Measurements from ENCODE around the gene CLIP1.
"Not testable (repeated sequence)": the region's sequence is repeated elsewhere in the genome, so short reads cannot be mapped to it uniquely, and the experiment has no call there.

Gene CLIP1

DNA sequence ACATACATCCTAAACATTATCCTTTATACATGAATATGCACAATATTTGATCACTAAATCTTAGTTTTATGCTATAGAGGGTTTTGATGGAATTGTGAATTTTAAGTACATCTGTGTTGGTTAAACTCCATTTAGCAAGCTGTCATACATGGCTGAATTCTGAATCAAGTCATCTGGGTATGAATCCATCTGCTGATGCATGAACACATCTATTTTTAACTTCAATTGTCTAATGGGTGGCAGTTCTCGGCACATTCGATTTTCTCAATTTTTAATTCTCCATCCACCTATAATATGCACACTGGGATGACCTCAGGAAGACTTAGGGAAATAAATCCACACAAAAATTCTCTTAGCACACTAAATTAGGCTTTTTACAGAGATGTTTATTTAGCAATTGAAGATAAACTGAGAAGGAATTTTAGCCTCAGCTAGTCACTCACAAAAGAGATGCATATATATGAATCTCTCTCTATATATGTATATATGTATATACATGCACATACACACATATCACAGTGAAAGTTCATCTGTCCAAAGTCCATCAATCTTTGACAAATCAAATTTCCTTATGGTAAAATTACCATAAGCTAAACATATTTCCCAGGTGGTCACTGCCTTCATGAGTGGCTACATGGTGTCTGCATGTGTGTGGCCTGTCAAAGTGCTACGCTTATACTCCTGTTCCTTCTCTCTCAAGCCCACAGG, 111.7 kb downstream of the CLIP1 start:
- no peak for DNase-seq (ENCODE audit: low read depth)

DNA sequence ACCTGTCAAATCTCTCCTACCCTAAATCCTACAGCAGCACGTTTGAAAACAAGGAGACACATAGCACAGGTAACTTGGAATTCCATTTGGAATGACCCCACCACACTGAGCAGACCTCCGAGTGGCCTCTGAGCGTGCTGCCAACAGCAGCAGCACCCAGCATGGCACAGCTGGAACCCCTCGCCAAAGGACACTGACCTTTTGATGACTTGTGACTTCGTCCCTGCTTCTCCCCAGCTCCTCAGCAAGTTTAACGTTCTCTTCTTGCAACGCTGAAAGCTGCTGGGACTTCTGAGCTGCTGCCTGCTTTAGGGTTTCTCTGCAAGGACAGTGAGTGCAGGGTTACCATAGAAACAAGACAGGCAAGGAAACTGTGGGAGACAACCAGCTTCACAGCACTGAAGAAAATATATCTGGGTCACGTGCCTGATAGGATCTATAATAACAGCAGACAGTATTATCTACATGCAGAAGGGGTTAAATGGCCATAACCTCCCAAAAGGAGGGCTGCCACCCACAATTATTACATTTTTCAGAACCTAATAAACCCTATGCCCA, 112.8 kb downstream of the CLIP1 start:
- DNase-seq (ENCODE audit: low read depth), result no peak

DNA sequence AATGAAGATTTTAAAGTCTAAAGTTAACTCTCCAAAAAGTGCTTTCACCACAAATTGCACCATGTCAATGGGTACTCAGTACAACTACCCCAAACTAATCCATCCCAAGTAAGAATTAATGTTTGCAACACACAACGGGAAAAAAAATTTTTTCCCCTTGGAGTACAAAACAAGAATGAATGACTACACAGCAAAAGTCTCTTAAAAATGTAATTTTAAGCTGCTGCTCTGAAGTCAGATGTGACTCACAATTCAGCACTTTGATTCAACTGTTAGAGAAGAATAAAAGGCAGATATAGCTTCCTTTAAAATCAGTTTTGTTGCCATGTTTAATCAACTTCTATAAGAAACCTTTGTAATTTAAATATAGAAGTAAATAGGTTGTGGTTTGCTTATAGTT, 113.7 kb downstream of the CLIP1 start:
- DNase-seq (ENCODE audit: low read depth), result peak; percentile 42

DNA sequence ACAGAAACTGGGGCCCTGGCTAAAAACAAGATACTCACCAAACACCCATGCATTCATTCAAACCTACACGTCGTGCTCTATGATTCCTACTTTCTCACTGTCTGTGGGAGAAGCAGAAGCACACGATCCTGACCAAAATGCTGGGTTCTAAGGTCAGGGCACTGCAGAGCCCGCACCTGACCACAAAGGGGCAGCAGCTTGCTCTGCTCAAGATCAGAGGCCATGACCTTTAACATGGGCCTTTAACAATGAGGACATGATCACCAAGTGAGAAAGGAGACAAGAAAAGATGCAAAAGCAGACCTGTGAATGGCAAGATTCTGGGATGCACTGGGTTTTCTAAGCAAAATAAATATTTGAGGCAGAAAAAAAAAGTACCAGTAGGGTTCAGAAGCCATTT, 116.1 kb downstream of the CLIP1 start:
- DNase-seq (ENCODE audit: low read depth), result no peak

DNA sequence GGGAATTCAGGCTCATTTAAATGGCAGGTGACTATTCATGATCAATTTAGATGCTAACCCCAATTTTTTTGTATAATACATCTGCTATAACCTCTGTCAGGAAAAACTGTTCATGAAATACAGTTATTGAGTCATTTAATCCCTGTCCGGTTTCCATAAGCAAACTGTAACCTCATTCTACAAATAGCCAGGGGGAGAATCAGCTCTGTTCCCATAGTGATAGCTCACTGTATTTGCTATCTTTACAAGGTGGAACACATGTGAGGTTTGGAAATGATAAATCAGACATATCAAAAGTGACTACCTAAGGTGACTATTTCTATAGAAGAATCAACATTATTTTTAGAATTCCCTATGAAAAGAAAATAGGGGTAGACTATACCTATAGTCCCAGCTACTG, 117.5 kb downstream of the CLIP1 start:
- DNase-seq (ENCODE audit: low read depth), result no peak

DNA sequence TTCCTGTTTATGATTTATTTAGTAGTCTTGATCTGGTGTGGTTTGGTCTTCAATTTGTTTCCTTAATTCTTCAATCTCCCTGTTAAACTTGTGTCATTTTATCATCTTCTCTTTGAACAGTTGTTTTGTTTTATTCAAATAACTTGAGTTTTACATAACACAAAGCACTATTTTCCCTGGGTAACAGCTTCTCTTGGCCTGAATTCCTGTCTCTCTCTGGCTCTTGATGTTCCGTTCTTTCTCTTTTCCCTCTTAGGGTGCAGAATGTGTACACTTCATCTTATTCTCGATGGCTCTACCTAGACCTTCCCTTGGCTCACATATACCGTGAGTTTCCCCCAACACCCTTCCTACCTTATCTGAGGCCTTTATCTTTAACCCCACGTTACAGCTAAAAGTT, 119.4 kb downstream of the CLIP1 start:
- no peak for DNase-seq (ENCODE audit: low read depth)

DNA sequence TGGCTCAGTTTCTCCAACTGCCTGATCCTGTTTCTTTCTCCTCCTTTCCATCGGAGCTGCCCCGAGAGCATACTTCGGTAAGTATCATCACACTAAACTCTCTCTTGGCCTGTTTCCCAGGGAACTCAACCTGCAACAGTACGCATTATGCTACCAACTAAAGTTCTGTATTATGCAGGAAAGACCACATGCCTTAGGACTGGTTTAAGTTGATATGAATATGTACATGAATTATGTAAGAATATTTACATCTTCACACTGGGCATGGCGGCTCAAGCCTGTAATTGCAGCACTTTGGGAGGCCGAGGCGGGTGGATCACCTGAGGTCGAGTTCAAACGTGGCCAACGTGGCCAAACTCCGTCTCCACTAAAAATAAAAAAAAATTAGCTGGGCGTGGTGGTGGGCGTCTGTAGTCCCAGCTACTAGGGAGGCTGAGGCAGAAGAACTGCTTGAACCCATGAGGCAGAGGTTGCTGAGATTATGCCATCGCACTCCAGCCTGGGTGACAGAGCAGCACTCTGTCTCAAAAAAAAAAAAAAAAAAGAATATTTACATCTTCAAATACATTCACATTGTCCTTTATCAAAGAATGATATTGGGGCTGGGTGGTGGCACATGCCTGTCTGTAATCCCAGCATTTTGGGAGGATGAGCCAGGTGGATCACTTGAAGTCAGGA, 124.3 kb downstream of the CLIP1 start:
- no peak for DNase-seq (ENCODE audit: low read depth)

DNA sequence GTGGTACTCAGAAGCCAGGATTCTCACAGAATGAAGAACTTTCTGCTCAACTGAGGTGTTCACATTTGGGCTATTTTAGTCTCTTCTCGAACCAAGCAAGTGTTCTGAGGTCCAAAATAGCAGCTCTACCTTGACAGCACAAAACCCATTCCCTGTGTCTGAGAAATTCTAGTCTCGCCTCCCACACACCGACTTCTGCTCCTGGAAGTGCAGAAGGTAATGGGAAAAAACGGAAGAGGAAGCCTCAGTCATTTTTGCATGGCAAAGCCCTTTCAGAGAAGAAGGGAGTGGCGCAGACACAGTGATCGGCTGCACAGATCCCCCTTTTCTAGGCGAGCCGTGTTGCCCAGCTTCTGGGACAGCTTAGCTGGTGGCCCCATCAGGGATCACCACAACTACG, 125.0 kb downstream of the CLIP1 start:
- DNase-seq (ENCODE audit: low read depth), result no peak

DNA sequence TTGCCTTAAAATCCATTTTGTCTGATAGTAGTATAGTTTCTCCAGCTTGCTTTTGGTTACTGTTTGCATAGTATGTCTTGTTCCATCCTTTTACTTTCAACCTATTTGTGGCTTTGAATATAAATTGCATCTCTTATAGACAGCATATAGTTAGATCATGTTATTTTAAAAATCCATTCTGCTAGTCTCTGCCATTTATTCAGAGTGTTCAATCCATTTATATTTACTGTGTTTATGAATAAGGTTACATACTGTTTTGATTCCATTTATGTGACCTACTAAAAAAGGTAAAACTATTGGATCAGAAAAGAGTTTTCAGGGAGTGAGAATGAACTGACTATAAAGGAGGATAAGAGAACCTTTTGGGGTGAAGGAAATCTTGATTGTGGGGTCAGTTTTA, 126.6 kb downstream of the CLIP1 start:
- no peak for DNase-seq (ENCODE audit: low read depth)

DNA sequence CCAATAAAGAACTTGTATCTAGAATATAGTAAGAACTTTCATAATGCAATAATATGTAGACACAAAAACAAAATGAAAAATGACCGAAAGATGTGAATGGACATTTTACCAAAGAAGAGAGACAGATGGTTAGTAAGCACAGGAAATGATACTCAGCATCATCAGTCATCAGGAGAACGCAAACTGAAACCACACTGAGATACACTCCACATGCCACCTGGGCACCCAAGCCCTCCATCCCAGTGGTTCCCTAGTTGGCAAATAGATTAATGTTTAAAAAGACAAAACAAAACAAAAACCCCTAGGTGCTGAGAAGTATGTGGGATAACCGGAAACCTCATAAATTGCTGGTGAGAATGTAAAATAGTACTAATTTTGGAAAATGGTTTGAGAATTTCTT, 129.4 kb downstream of the CLIP1 start:
- DNase-seq (ENCODE audit: low read depth), result no peak

DNA sequence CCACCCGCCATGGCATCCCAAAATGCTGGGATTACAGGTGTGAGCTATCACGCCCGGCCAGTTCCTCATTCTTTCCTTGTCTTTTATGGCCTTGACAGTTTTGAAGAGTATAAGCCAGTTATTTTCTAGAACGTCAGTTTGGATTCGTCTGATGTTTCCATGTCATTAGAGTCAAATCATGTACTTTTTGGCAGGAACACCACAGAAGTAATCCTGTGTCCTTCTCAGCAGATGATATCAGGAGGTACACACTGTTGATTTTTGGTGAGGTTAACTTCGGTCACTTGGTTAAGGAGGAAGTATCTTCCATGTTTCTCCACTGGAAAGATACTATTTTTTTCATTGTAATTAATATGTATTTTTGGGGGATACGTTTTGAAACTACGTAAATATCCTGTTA, 131.0 kb downstream of the CLIP1 start:
- no peak for DNase-seq (ENCODE audit: low read depth)

DNA sequence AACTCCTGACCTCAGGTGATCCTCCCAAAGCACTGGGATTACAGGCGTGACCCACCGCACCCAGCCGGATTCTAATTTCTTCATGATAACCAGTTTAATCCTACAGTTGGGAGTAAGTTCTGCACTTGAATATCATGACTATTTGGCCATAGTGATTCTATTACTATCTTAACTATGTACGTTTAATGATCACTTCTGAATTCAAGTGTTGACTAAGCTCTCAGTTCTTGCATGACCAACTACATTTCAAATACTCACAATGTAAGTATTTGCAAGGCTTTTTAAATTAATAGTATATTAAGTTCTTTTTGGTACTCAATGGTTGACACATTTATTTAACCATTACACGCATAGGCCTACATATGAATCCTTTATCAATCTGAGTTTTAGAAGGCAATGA, 138.8 kb downstream of the CLIP1 start:
- DNase-seq (ENCODE audit: low read depth), result no peak

DNA sequence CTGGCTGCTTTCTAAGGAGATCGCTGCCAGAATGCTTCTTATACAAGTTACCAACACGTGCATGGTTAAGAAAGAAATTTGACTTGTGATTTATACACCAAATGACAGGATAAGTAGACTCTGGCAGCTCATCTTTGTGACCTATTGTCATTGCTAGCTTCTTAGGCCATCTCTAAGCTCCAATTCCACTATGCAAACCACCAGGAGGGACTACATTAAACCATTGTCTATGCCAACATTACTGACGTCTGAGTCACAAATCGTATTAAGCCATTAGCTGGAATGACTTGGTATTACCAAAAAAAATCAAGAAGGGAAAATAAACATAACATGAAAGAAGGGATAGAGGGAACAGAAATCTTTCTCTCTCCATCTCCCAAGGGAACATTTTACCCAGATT, 140.4 kb downstream of the CLIP1 start:
- DNase-seq (ENCODE audit: low read depth), result peak; percentile 67

DNA sequence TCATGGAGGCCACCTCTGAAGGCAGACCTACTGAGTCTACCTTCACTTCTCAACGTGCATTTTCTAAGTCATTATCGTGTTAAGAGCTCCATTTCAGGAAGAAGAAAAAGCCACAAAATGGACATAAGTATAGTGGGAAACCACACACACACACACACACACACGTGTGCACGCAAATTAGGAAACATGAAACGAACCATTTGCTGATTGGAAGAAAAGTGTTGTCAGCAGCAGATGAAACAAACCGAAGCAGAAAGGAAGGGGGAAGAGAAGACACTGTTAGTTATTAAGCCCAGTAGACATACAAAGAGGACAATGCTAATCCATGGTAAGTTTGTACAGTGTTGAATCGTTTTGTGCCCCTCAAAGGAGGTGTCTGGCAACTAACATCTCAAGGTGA, 146.2 kb downstream of the CLIP1 start:
- no peak for DNase-seq (ENCODE audit: low read depth)

DNA sequence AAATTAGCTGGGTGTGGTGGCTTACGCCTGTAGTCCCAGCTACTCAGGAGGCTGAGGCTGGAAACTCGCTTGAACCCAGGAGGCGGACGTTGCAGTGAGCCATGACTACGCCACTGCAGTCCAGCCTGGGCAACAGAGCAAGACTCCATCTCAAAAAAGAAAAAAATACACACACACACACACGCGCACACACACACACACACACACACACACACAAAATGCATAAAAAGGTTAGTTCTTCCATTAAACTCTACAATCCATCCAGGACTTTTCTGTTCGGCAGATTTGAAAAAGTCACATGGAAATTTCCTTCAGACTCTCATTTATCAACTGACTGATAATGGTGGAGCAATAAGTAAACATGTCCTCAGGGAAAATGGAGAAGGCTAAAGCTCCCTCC, 147.0 kb downstream of the CLIP1 start:
- DNase-seq (ENCODE audit: low read depth), result no peak

DNA sequence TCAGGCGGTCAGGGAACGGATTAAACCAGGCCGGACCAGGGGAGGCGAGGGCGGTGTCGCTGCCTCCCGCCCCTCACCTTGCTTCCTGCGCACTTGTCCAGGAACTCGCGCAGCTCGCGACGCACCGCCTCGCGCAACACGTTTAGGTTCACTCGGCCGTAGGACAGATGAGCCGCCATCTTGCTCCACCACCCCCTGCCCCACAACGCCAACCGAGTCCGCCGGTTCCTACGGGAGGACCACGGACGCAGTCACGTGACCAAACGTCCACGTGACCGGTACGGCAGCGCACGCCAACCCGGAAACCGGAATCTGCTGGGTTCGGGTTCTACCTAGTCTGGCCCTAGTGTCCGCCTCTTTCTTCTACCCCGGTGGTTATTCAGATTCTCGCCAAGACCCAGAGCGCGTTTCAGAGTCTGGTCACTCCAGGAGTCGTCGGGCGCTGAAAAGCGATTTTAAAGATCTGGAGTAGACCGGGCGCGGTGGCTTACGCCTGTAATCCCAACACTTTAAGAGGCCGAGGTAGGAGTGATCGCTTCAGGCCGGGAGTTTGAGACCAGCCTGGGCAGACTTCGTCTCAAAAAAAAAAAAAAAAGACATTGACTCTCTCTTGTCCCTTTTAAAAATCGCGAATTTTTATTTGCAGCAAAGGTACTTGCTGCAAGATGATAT, 156.1 kb downstream of the CLIP1 start, which contains the start of gene VPS33A:
Gene VPS33A, minus strand, starts transcription at position 265 of the 672 bp plus-strand sequence. Its CDS starts 86 bp downstream, at position 179.
- peak; percentile 86 for DNase-seq (ENCODE audit: low read depth)

DNA sequence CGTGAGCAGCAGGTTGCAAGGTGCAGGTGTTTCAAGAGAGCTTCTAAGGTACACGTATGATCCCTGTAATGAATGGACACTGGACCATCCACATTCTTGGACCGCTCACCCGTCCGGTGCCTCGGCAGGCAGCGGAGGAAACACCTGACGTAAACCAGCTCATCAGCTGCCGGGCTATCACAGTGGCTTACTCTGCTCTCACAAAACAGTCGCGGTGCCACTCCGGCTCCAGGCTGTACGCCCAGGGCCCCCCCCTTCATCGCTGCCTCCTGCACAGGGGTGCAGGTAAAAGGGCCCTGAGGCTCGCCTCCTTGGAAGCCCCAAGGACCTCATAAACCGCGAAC, 156.6 kb downstream of the CLIP1 start:
- DNase-seq (ENCODE audit: low read depth), result no peak

DNA sequence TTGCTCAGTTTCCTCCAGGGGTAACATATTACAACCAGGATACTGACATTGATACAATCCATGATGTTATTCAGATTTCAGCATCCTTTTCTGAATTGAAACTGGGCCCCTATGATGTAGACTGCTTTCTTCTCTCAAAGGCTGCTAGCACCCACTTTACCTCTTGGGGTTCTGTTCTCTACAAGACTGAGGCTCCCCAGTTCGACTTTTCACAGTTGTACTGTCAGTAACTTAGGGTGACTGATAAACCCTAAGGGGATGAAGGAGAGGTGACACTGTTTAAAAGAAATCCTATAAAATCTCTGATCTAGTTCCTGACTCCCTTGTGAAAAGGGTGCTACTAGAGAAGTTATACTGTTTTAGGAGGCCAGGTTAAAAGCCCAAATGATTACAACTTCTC, 157.0 kb downstream of the CLIP1 start:
- DNase-seq (ENCODE audit: low read depth), result no peak

DNA sequence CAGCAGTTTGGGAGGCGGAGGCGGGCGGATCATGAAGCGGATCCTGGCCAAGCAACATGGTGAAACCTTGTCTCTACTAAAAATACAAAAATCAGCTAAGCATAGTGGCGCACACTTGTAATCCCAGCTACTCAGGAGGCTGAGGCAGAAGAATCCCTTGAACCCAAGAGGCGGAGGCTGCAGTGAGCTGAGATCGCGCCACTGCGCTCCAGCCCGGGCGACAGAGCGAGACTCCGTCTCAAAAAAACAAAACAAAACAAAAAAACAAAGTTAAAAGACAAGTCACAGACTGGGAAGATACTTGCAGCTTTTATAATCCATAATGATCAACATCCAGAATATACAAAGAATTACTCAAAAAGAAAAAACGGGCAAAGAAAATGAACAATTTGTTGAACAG, 161.7 kb downstream of the CLIP1 start:
- not testable (repeated sequence) for DNase-seq (ENCODE audit: low read depth)

DNA sequence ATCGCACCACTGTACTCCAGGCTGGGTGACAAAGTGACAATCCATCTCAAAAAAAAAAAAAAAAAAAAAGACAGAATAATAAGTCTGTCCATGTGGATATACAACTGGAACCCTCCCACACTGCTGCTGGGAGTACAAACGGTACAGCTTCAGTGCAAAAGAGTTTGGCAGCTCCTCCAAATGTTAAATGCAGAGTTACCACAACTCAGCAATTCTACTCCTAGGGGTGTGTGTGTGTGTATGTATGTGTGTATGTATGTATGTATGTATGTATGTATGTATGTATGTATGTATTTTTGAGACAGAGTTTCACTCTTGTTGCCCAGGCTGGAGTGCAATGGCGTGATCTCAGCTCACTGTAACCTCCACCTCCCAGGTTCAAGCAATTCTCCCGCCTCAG, 163.5 kb downstream of the CLIP1 start:
- DNase-seq (ENCODE audit: low read depth), result not testable (repeated sequence)

DNA sequence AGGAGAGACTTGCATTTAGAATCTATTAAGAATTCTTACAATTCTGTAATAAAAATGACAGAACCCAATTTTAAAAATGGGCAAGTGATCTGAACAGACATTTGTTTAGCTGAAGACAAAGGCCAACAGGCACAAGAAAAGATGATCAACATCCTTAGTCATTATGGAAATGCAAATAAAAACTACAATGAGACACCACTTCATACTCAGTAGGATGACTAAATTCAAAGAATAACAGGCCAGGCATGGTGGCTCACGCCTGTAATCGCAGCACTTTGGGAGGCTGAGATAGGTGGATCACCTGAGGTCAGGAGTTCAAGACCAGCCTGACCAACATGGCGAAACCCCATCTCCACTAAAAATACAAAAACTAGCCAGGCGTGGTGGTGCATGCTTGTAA, 164.0 kb downstream of the CLIP1 start:
- DNase-seq (ENCODE audit: low read depth), result not testable (repeated sequence)

DNA sequence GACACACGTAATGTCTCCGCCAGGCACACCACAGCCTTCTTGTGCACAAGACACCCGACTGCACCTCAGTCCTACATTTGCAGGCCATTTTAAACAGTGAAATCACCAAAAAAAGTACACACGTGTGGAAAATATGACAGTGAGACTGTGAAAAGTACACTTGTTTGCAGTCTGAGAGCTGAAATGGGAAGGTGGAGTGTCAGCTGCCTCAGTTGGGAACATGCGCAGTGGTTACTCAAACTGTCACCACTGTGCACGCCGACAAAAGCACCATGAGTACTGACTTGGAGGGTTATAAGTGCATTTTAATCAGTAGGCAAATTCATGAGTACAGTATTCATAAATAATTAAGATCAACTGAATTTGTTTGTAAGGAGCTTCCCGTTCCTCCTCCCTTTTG, 171.9 kb downstream of the CLIP1 start:
- no peak for DNase-seq (ENCODE audit: low read depth)

DNA sequence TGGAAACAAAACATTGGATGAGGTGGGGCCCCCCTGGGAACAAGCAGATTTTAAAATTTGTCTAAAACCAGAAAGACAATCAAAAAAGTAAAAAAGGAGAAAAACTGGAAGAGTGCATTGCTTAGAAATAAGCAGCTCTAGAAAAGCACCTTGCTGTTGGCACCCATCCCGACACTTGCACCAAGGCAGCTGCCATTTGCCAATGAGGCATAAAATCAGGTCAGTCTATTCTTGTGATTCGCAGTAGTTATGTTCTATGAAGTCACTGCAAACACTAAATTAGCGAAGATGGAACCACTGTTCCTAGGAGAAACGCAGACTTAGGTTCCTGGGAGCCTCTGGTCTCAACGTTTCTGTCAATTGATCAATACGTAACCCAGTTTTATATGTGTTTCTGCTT, 172.4 kb downstream of the CLIP1 start:
- no peak for DNase-seq (ENCODE audit: low read depth)

All from GM04503 (cell line).